ENCODE measurements around the gene ZCCHC24. TPM values are rescaled to one million over a fixed set of nuclear protein-coding genes. Genes with fewer than 3 reads are reported as not detected.

Gene ZCCHC24
- total RNA-seq, 1 experiment from 2014 or later = 9.2 TPM

DNA sequence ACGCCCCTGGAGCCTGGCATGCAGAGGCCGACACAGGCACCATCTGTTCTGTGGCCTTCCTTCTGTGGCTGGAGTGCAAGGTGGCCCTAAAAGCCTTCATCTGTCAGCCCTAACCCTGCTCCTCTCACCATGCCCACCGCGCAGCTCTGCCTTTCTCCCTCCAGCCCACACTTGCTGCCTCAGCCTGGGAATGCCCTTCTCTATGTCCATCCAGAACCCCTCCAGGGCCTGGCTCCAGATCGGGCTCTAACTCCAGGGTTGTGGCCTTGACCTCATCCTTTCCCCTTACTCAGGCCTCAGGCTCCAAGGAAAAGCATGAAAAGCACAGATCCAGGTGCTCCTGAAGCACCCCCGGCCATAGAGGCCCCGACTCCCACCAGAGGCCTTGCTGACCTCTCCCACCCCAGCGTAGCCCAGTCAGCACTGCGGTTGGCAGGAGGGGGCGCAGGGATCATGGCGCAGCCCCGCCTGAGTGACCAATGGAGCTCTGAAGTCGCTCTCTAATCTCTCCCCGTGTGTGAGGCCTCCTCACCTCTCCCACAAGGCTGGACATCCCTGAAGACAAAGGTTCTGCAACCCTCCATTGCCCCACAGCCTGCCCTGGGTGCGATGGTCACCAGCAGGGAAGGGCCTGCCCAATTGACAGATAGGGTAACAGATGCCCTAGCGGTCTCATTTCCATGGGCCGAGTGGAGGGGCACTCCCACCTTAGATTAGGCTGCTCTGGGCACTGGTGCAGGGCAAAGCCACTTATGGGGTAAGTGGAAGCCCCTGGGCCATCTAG, 9.2 kb downstream of the ZCCHC24 start:
- Histone ChIP-seq H3K4me1 (replicated peaks) (peaks cover 46% of the 10 kb centered on the region), H3K27ac (peak overlapping the region; percentile 75; the same call in 1 of the 2 replicates), H3K27me3 (replicated peaks) (no peaks in the 10 kb centered on the region), H3K36me3 (peaks cover 38% of the 10 kb centered on the region), H3K4me3 (no peak overlapping the region), H3K9me3 (replicated peaks) (no peaks in the 10 kb centered on the region)
- DNase-seq (ENCODE audit: low read depth in 1 of 2, low spot score in 2 of 2) = no peak

DNA sequence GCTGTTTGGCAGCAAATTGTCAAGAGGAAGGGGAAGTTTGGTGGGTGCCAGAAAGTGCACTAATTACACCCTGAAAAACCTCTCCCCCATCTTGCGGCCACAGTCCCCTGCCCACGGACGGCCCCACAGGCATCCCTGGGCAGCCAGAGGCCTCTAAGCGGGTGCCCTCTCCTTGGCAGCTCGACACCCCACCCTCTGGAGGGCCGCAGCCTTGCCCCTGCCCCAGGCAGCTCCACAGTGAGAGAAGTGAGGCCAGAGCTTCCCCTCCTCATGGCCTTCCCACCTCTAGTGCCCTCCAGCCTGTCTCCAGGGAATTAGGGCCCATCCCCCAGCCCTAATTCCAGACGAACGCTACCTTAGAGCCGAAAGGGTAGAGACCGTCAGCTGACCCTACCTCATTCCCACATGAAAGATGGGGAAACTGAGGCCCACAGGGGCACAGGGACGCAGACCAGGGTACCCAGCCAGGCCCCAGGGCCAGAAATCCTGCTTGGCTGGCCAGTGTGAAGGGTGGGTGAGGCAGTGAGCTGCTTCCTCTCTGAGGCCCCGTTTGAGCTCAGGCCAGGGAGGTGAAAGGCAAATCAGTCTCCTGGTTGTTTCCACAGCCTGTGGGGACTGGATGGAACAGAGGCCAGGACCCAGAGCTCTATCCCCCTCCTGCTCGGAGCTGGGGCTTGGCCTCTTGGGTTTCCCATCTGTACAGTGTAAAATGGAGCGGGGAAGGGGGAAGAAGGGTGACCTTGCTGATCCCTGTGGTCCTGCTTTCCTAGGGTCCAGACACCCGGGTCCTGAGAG, 10.0 kb downstream of the ZCCHC24 start:
- Histone ChIP-seq H3K27me3 (replicated peaks) (no peaks in the 10 kb centered on the region), H3K4me3 (no peak overlapping the region), H3K4me1 (replicated peaks) (peaks cover 38% of the 10 kb centered on the region), H3K36me3 (peaks cover 40% of the 10 kb centered on the region), H3K27ac (peak overlapping the region; percentile 75), H3K9me3 (replicated peaks) (no peaks in the 10 kb centered on the region)
- DNase-seq (ENCODE audit: low read depth in 1 of 2, low spot score in 2 of 2) = peak in 1 of 2 experiments; percentile 40

DNA sequence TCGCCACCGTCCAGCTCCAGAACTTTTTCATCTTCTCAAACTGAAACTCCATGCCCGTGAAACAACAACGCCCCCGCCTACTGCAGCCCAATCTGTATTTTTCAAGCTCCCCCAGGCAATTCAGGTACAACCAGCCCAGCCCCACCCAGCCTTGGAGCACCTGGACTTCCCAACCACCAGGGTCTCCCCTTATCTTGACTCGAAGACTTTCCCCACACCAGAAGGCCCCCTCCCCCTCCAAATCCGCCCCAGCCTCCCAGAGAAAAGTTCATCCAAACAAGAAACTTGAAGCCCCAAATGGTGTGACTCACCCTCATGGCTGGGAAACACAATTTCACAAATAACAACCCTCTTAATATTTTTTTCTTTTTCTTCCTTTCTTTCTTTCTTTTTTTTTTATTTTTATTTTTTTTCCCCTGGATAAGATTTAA, 10.6 kb downstream of the ZCCHC24 start:
- peaks cover 33% of the 10 kb centered on the region for H3K4me1 ChIP-seq (replicated peaks)
- peak overlapping the region; percentile 75 for H3K27ac ChIP-seq
- H3K4me3 ChIP-seq = no peak overlapping the region; the same call in 1 of the 2 replicates

DNA sequence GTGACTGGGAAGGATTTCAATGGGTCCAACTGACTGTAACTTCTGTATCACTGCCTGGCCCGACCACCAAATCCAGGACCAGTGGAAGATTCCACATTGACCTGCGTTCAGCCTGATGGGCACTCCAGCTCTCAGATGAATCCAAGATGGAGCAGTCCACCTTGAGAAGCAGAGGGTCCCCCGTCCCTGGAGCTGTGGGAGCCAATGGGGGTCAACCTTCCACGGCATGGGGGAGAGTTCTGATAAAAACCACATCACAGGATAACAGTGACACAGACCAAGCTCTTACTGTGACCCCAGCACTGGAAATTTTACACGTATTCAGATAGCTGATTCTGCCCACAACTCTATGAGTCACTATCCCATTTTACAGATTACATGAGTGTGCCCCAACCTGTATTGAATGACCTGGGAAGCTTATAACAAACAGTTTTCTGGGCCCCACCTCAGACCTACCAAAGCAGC, 11.2 kb downstream of the ZCCHC24 start:
- DNase-seq (ENCODE audit: low read depth in 1 of 2, low spot score in 2 of 2) = no peak

More for the DNA sequence above, 10.6 kb downstream of the ZCCHC24 start:
- H3K27me3 ChIP-seq (replicated peaks) = no peaks in the 10 kb centered on the region
- DNase-seq (ENCODE audit: low read depth in 1 of 2, low spot score in 2 of 2) = peak in 1 of 2 experiments; percentile 44
- H3K36me3 ChIP-seq = peaks cover 40% of the 10 kb centered on the region
- no peaks in the 10 kb centered on the region for H3K9me3 ChIP-seq (replicated peaks)

DNA sequence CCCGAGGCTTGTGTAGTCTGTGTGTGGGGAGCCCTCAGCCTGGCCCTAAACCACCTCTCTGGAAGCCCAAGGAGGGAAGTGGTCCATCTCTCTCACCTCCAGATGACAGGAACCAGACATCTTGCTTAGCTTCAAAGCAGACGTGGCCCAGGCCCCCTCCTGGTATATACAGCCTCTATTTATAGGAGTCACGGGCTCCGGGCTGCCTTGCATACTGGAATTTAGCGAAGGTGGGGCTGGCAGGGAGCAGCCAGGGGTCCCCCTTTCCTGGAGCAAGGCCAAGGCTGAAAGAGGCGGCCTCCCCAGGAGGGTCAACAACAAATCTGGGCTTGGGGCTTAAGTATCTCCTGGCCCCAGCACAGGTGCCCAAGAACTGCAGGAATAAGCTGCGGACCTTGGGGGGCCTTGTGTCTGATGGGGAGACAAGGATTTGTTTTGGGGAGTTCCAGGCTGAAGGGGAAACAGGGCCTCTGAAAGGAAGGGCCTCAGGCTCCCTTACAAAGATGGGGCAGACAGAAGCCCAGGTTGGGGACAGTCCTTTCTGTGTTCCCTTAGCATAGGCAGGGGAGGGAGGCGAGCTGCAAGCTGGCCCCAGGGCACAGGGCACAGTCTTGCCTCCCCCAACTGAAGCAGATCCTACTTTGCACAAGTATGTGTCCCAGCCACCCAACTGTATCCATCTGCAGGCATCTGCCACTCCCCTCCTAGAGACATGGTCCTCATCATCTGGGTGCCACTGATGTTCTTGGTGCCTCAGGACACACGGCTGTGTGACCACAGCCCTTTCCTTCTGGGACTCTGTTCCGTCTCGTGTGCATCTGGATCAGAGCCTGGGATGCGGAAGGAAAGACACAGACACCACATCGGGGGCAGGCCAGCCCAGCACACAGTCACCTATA, 11.9 kb downstream of the ZCCHC24 start:
- no peaks in the 10 kb centered on the region for H3K9me3 ChIP-seq (replicated peaks)
- no peaks in the 10 kb centered on the region for H3K27me3 ChIP-seq (replicated peaks)
- DNase-seq (ENCODE audit: low read depth in 1 of 2, low spot score in 2 of 2) = no peak
- H3K36me3 ChIP-seq = peaks cover 40% of the 10 kb centered on the region
- H3K4me1 ChIP-seq (replicated peaks) = peaks cover 33% of the 10 kb centered on the region
- no peak overlapping the region for H3K27ac ChIP-seq
- H3K4me3 ChIP-seq = no peak overlapping the region

More for the DNA sequence above, 11.2 kb downstream of the ZCCHC24 start:
- Histone ChIP-seq H3K27me3 (replicated peaks) (no peaks in the 10 kb centered on the region), H3K4me3 (no peak overlapping the region), H3K36me3 (peaks cover 40% of the 10 kb centered on the region), H3K4me1 (replicated peaks) (peaks cover 33% of the 10 kb centered on the region), H3K27ac (peak overlapping the region; percentile 75), H3K9me3 (replicated peaks) (no peaks in the 10 kb centered on the region)

DNA sequence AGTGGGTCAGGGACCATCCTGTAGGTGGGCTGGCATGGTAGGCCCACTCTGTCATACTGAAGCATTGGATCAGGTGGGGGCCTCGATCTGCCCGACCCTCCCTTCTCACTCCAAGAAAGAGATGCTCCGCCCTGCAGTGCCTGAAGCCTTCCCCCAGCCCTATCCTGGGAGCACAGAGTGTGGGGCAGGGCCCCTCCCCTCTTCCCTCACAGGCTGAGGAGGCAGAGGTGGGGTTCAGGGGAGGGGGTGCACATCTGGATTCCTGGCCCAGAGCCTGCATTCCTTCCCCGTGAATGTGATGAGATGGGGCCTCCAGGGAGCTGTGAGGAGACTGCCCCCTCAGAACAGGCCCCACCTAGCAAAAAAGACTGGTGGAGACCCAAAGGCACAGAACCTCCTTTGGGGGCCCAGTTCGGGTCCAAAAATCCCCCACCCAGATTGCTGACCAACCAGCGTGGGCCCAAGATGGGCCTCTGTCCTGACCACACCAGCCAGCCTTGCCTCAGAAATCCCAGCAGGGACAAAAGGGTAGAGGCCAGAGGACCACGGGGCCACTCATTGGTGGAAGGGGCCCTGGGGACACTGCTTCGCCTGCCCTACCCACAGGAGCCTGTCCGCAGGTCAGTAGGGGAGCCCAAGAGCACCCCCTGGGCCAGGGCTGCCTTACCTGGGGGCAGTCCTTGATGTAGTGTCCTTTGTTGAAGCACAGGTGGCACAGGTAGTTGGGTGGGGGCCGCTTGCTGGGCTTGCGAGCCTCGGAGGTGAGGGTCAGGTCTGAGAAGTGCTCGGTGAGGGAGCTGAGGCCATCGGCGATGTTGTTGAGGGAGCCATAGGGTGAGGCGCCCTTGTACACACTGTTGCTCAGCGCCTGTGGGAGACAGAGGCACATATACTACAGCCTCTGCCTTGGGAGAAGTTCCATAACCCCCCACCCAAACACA, 13.3 kb downstream of the ZCCHC24 start:
- H3K27ac ChIP-seq = no peak overlapping the region

DNA sequence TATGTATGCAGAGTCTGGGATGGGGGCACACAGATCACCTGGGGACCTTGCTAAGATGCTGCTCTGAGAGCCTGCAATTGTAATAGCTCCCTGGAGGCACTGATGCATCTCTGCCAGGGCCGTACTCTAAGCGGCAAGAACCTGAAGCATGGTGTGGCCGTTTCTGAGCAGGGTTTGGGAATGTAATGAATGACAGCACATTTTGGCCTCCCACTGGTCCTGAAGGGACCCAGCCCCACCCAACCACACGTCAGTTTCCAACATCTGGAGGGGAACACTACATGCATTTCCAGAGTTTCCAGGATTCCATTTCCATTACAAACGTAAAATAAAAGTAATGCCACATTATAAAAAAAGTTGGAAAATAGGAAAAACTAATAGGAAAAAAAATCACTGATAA, 14.0 kb downstream of the ZCCHC24 start:
- H3K27ac ChIP-seq = no peak overlapping the region
- DNase-seq (ENCODE audit: low read depth in 1 of 2, low spot score in 2 of 2) = no peak
- H3K36me3 ChIP-seq = peaks cover 29% of the 10 kb centered on the region
- no peaks in the 10 kb centered on the region for H3K27me3 ChIP-seq (replicated peaks)
- H3K4me1 ChIP-seq (replicated peaks) = peaks cover 21% of the 10 kb centered on the region
- H3K4me3 ChIP-seq = no peak overlapping the region
- H3K9me3 ChIP-seq (replicated peaks) = no peaks in the 10 kb centered on the region

More for the DNA sequence above, 13.3 kb downstream of the ZCCHC24 start:
- Histone ChIP-seq H3K4me1 (replicated peaks) (peaks cover 28% of the 10 kb centered on the region), H3K4me3 (no peak overlapping the region), H3K36me3 (peaks cover 37% of the 10 kb centered on the region), H3K27me3 (replicated peaks) (no peaks in the 10 kb centered on the region), H3K9me3 (replicated peaks) (no peaks in the 10 kb centered on the region)
- DNase-seq (ENCODE audit: low read depth in 1 of 2, low spot score in 2 of 2) = no peak

DNA sequence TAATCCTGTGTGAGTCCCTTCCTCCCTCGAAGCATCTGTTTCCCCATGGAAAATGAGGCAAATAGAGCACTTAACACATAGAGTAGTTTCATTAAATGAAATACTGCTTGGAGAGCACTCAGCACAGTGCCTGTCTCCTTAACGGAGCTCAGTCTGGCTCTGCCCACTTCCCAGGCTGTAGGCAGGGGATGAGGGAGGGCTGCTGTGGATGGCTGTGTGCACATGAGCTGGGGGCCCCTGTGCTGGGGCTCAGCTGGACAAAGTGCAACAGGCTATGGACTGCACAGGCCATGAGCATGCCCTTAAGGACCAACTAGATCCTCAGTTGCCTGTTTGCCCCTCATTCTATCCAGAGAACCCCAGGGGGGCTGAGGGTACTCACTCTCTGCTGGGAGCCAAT, 14.5 kb downstream of the ZCCHC24 start:
- no peak overlapping the region for H3K27ac ChIP-seq
- peaks cover 19% of the 10 kb centered on the region for H3K4me1 ChIP-seq (replicated peaks)
- peaks cover 26% of the 10 kb centered on the region for H3K36me3 ChIP-seq
- no peak for DNase-seq (ENCODE audit: low read depth in 1 of 2, low spot score in 2 of 2)
- no peak overlapping the region for H3K4me3 ChIP-seq
- no peaks in the 10 kb centered on the region for H3K27me3 ChIP-seq (replicated peaks)
- H3K9me3 ChIP-seq (replicated peaks) = no peaks in the 10 kb centered on the region

DNA sequence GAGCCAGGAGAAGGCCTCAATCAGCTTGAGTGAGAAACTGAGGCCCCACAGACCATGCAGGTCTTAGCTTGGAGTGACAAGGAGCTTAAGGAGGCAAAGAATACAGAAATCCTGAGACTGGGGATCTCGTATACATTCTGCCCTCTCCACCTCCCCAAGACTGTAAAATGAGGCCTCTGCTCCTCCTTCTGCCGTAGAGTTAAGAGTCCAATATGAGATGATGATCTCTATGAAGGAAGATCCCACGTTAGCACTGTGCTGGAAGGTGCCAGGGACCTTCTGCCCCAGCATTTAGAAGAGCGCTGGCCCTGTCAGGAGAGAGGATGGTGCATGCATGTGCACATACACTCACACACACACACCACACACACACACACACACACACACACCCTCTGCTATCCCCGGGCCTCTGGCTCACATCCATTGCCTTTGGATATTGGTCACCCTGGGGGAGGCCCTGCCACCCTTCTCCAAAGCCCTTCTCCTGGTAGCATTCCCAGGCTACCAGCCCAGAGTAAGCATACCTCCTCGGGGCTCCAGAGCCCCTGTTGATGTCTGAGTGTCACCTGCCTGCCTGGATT, 15.0 kb downstream of the ZCCHC24 start:
- no peak for DNase-seq (ENCODE audit: low read depth in 1 of 2, low spot score in 2 of 2)
- no peak overlapping the region for H3K4me3 ChIP-seq
- peaks cover 29% of the 10 kb centered on the region for H3K36me3 ChIP-seq
- no peaks in the 10 kb centered on the region for H3K9me3 ChIP-seq (replicated peaks)
- peaks cover 15% of the 10 kb centered on the region for H3K4me1 ChIP-seq (replicated peaks)
- H3K27me3 ChIP-seq (replicated peaks) = no peaks in the 10 kb centered on the region
- no peak overlapping the region for H3K27ac ChIP-seq

DNA sequence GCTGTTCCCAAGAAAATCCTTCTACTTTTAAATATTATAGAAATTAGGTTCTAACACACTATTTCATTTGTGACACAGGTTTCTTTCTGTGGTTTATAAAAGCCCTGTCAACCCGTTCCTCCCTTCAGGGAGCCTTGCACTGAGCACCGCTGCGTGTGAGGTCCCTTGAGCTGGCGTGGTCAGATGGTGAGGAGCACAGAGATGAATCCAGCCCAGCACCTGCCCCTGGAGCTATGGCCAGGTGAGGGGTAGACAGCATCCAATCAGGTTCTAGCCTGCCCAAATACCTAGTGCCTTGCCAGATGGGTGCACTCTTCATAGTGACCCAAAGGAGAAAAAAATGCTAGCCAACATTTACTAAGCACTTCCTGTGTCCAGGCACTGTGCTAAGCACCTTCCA, 15.7 kb downstream of the ZCCHC24 start:
- Histone ChIP-seq H3K36me3 (peaks cover 36% of the 10 kb centered on the region), H3K9me3 (replicated peaks) (no peaks in the 10 kb centered on the region), H3K27me3 (replicated peaks) (no peaks in the 10 kb centered on the region), H3K27ac (no peak overlapping the region), H3K4me3 (no peak overlapping the region), H3K4me1 (replicated peaks) (peaks cover 16% of the 10 kb centered on the region)
- no peak for DNase-seq (ENCODE audit: low read depth in 1 of 2, low spot score in 2 of 2)

DNA sequence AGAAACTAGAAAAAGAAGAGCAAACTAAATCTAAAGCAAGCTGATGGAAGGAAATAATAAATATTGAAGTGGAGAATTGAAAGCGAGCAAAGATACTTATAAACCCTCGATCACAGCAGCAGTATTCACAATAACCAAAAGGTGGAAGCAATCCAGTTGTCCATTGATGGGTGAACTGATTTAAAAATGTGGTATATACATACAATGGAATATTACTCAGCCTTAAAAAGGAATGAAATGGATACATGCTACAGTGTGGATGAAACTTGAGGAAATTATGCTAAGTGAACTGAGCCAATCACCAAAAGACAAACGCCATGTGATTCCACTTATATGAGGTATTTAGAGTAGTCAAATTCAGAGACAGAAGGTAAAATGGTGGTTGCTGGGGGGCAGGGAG, 17.5 kb downstream of the ZCCHC24 start:
- H3K27me3 ChIP-seq (replicated peaks) = no peaks in the 10 kb centered on the region
- peaks cover 26% of the 10 kb centered on the region for H3K36me3 ChIP-seq
- H3K27ac ChIP-seq = no peak overlapping the region
- no peak overlapping the region for H3K4me3 ChIP-seq
- H3K9me3 ChIP-seq (replicated peaks) = no peaks in the 10 kb centered on the region
- no peak for DNase-seq (ENCODE audit: low read depth in 1 of 2, low spot score in 2 of 2)
- H3K4me1 ChIP-seq (replicated peaks) = peaks cover 19% of the 10 kb centered on the region

DNA sequence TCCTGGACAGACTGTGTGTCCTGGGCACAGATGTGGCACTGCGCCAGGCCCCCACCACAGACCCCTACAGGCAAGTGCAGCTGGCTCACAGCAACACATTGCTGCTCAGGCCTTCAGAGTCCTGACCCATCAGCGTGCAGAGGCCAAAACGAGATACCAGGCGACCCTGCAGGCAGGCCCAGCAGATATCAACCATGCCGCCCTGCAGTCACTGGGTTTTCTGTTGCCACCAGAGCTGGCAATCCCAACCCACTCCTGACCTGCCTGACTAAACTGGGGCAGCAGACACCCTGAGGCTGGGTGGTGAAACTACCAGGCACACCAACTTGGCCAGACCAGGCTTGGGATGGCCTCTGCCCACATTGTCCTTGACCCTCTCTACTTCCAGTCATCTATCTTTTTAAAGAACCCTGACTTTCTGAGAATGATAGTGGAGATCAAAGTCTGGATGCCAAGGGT, 20.3 kb downstream of the ZCCHC24 start:
- Histone ChIP-seq H3K36me3 (peaks cover 18% of the 10 kb centered on the region), H3K9me3 (replicated peaks) (no peaks in the 10 kb centered on the region), H3K27ac (no peak overlapping the region), H3K4me1 (replicated peaks) (peaks cover 40% of the 10 kb centered on the region), H3K27me3 (replicated peaks) (no peaks in the 10 kb centered on the region), H3K4me3 (no peak overlapping the region)
- DNase-seq (ENCODE audit: low read depth in 1 of 2, low spot score in 2 of 2) = no peak

Measured in SJSA1 (cell line).